Measurements from ENCODE around the gene FARS2. TPM values are rescaled to one million over a fixed set of nuclear protein-coding genes. Genes with fewer than 3 reads are reported as not detected.

FARS2 gene
- total RNA-seq, 1 donor from 2014 or later: 11.8 TPM

GRCh38 chr6:5343998-5344397 is 82.7 kb downstream of the FARS2 start:
- Mint-ChIP-seq H3K4me1 (ENCODE audit: low read depth) (no peaks in the 10 kb centered on the region), H3K4me3 (ENCODE audit: unreplicated experiment) (no peak overlapping the region), H3K36me3 (ENCODE audit: low read depth) (no peaks in the 10 kb centered on the region), H3K27me3 (ENCODE audit: low read depth) (no peaks in the 10 kb centered on the region), H3K9me3 (ENCODE audit: low read depth) (peaks cover 6% of the 10 kb centered on the region), H3K27ac (ENCODE audit: unreplicated experiment) (no peak overlapping the region)
- no peak for DNase-seq (ENCODE audit: low spot score)
- no peak for TF ChIP-seq CTCF (IDR thresholded peaks at IDR 0.05)

GRCh38 chr6:5345324-5345723 is 84.0 kb downstream of the FARS2 start:
- Mint-ChIP-seq H3K4me3 (ENCODE audit: unreplicated experiment) (no peak overlapping the region), H3K4me1 (ENCODE audit: low read depth) (no peaks in the 10 kb centered on the region), H3K36me3 (ENCODE audit: low read depth) (no peaks in the 10 kb centered on the region), H3K27ac (ENCODE audit: unreplicated experiment) (no peak overlapping the region), H3K27me3 (ENCODE audit: low read depth) (no peaks in the 10 kb centered on the region), H3K9me3 (ENCODE audit: low read depth) (peaks cover 10% of the 10 kb centered on the region)
- DNase-seq (ENCODE audit: low spot score): no peak
- no peak for TF ChIP-seq CTCF (IDR thresholded peaks at IDR 0.05)

- Mint-ChIP-seq H3K4me1 (ENCODE audit: low read depth) (no peaks in the 10 kb centered on the region), H3K9me3 (ENCODE audit: low read depth) (peaks cover 10% of the 10 kb centered on the region), H3K27ac (ENCODE audit: unreplicated experiment) (no peak overlapping the region), H3K27me3 (ENCODE audit: low read depth) (no peaks in the 10 kb centered on the region), H3K4me3 (ENCODE audit: unreplicated experiment) (no peak overlapping the region), H3K36me3 (ENCODE audit: low read depth) (no peaks in the 10 kb centered on the region)
- DNase-seq (ENCODE audit: low spot score): no peak
- no peak for TF ChIP-seq CTCF (IDR thresholded peaks at IDR 0.05)
Measured at GRCh38 chr6:5351552-5352210, 90.4 kb downstream of the FARS2 start.

GRCh38 chr6:5353971-5354370 is 92.7 kb downstream of the FARS2 start:
- no peak overlapping the region for H3K27ac Mint-ChIP-seq (ENCODE audit: unreplicated experiment)
- H3K27me3 Mint-ChIP-seq (ENCODE audit: low read depth): no peaks in the 10 kb centered on the region
- H3K9me3 Mint-ChIP-seq (ENCODE audit: low read depth): peaks cover 5% of the 10 kb centered on the region
- no peak overlapping the region for H3K4me3 Mint-ChIP-seq (ENCODE audit: unreplicated experiment)
- H3K4me1 Mint-ChIP-seq (ENCODE audit: low read depth): no peaks in the 10 kb centered on the region
- DNase-seq (ENCODE audit: low spot score): no peak
- no peaks in the 10 kb centered on the region for H3K36me3 Mint-ChIP-seq (ENCODE audit: low read depth)
- no peak for TF ChIP-seq CTCF (IDR thresholded peaks at IDR 0.05)

- Mint-ChIP-seq H3K4me1 (ENCODE audit: low read depth) (no peaks in the 10 kb centered on the region), H3K27me3 (ENCODE audit: low read depth) (no peaks in the 10 kb centered on the region), H3K9me3 (ENCODE audit: low read depth) (no peaks in the 10 kb centered on the region), H3K4me3 (ENCODE audit: unreplicated experiment) (no peak overlapping the region), H3K36me3 (ENCODE audit: low read depth) (no peaks in the 10 kb centered on the region), H3K27ac (ENCODE audit: unreplicated experiment) (no peak overlapping the region)
- DNase-seq (ENCODE audit: low spot score): no peak
- no peak for TF ChIP-seq CTCF (IDR thresholded peaks at IDR 0.05)
Measured at GRCh38 chr6:5357486-5357885, 96.2 kb downstream of the FARS2 start.

All from chondrocyte (in vitro differentiated cells).